GM18909 (cell line): ENCODE measurements around the gene S1PR2.
"Not testable (repeated sequence)": the region's sequence is repeated elsewhere in the genome, so short reads cannot be mapped to it uniquely, and the experiment has no call there.

Source experiments
- ATAC-seq: cut with Tn5 transposase; IDR thresholded peaks from one replicate; pipeline ENCODE4 v1.9.1; 2021; ENCODE audit warnings: mild to moderate bottlenecking; ENCODE audit not compliant: unreplicated experiment, poor library complexity

The S1PR2 gene

GRCh38 chr19:10226376-10227025 lies 4.6 kb downstream of the S1PR2 start:
- ATAC-seq, result no peak

- no peak for ATAC-seq
Measured at GRCh38 chr19:10226021-10226375, 5.1 kb downstream of the S1PR2 start.

DNA sequence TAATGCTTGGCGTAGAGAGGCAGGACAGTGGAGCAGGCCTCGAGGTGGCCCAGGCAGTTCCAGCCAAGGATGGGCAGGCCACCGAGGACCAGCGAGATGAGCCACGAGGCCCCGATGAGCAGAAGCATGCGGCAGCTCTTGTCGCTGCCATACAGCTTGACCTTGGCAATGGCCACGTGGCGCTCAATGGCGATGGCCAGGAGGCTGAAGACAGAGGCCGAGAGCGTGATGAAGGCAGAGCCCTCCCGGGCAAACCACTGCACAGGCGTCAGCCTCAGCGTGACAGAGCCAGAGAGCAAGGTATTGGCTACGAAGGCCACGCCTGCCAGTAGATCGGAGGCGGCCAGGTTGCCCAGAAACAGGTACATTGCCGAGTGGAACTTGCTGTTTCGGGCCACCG lies 6.8 kb downstream of the S1PR2 start:
- no peak for ATAC-seq

GRCh38 chr19:10223488-10224213 lies 7.5 kb downstream of the S1PR2 start:
- no peak for ATAC-seq

DNA sequence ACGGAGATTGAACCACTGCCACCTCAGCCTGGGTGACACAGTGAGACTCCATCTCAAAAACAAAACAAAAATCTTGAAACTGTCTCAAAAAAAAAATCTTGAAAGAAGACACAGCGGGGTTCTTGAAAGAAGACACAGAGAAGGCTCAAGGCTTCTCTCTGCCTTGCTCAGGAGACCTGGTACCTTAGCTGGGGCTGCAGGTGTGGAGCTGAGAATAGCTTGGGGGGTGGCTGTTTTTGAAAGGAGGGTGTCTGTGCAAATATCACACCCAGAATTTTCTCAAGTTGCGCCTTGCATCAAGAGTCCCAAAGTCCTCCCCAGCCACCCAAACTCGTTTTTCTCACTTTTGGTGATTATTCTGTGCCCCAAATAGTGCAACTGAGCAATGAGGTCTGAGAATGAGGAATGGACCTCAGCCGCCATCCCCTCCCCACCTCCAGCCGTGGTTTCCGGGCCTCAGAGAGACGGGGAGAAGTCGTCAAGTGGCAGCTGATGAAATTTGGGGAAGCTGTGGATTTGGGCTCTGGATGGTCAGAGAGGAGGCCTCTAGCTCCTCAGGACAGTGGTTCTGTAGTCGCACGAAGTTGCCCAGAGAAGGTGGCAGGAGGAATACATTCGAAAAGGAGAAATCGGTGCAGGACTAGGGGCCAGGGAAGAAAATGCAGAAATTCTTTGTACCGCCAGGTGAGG lies 8.8 kb downstream of the S1PR2 start:
- ATAC-seq, result no peak

DNA sequence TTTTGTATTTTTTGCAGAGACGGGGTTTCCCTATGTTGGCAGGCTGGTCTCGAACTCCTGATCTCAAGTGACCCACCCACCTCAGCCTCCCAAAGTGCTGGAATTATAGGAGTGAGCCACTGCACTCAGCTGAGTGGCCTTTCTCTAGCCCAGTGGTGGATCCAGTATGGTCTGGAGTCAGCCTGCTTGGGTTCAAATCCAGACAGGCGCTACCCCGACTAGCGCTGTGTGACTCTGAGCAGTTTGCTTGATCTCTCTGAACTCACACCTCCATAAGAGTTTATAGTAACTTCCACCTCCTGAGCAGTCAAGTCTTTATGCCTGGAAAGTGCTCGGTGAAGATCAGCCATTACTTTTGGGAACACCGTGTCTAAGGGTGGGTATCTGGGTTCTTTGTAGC lies 10.4 kb downstream of the S1PR2 start:
- ATAC-seq, result no peak

- ATAC-seq, result no peak
Measured at GRCh38 chr19:10219678-10220077, 11.5 kb downstream of the S1PR2 start.

- ATAC-seq, result no peak
Measured at GRCh38 chr19:10217085-10217484, 14.0 kb downstream of the S1PR2 start.

- ATAC-seq, result no peak
Measured at GRCh38 chr19:10214784-10215183, 16.3 kb downstream of the S1PR2 start.

DNA sequence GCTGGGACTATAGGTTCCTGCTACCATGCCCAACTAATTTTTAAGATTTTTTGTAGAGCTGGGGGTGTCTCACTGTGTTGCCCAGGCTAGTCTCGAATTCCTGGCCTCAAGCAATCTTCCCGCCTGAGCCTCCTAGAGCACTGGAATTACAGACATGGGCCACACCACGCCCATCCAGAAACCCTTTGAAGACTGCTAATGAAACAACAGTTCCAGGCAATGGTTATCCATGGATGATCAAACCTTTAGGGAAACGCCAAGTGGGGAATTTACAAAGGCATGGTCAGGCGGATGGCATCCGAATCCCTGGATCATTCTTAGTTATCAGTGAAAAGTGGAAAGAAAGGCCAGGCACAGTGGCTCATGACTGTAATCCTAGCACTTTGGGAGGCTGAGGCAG lies 19.4 kb downstream of the S1PR2 start:
- ATAC-seq, result no peak

- ATAC-seq, result no peak
Measured at GRCh38 chr19:10211061-10211460, 20.1 kb downstream of the S1PR2 start.

- no peak for ATAC-seq
Measured at GRCh38 chr19:10209315-10209714, 21.8 kb downstream of the S1PR2 start.

DNA sequence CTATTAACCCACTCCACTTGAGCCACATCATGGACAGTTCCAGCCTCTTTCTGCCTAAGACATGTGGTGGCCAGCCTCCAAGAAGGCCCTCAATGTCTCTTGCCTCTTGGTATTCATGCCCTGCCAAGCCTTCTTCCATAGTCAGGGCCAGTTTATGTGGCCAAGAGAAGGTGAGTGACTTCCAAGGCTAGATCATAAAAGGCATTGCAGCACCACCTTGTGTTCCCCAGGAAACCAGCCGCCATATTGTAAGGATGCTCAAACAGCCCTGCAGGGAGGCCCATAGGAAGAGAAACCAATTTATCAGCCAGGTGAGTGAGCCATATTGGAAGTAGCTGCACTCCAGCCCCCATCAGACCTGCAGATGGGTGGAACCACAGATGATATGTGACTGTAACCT lies 24.1 kb downstream of the S1PR2 start:
- no peak for ATAC-seq

DNA sequence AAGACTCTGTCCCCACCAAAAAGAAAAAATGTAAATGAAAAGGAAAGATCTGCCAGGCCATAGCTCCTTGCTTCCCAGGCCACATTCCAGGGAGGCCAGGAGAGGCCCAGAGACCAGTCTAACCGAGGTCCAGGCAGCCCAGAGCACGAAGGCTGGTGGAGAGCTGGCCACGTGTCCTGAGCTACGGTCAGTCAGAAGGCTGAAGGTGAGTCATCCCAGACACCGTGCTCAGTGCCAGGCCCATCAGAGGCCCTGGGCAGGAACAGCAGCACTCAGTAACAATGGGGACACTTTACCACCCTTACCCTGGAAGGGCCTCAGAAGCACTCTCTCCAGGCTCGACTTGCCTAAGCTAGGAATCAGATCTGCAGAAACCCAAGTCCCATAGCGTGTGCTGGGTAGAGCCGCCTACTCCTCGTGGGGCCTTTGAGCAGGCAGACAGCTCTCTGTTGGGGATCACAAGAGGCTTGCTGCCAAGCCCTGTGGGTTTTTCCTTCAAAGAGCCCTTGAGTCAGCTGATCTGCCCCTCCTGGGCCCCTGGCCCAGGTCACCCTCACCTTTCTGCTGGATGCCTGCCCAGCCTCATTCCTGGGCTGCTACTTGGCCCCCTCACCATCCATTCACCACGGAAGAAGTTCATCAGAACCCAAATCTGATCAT lies 24.8 kb downstream of the S1PR2 start:
- no peak for ATAC-seq

GRCh38 chr19:10205636-10206035 lies 25.5 kb downstream of the S1PR2 start:
- no peak for ATAC-seq

DNA sequence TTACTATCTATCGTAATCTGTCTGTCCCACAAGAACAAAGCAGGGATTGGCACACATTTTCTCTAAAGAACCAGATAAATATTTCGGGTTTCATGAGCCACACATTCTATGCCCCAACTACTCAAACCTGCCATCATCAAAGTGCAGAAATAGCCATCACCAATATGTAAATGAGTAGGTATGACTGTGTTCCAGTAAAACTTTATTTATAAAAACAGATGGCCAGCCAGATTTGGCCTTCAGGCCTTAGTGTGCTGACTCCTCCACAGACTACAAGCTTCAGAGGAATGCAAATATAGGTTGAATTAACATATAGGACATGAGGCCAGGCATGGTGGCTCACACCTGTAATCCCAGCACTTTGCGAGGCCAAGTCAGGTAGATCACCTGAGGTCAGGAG lies 27.4 kb downstream of the S1PR2 start:
- no peak for ATAC-seq

- ATAC-seq, result no peak
Measured at GRCh38 chr19:10201176-10201575, 30.0 kb downstream of the S1PR2 start.

DNA sequence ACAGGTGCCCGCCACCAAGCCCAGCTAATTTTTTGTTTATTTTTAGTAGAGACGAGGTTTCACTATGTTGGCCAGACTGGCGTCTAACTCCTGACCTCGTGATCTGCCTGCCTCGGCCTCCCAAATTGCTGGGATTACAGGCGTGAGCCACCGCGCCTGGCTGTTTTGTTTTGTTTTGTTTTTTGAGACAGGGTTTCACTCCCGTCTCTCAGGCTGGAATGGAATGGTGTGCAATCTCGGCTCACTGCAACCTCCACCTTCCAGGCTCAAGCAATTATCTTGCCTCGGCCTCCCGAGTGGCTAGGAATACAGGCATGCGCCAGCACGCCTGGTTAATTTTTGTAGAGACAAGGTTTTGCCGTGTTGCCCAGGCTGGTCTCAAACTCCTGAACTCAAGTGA lies 31.0 kb downstream of the S1PR2 start:
- ATAC-seq, result not testable (repeated sequence)

GRCh38 chr19:10198889-10199644 lies 32.1 kb downstream of the S1PR2 start:
- ATAC-seq, result not testable (repeated sequence)

DNA sequence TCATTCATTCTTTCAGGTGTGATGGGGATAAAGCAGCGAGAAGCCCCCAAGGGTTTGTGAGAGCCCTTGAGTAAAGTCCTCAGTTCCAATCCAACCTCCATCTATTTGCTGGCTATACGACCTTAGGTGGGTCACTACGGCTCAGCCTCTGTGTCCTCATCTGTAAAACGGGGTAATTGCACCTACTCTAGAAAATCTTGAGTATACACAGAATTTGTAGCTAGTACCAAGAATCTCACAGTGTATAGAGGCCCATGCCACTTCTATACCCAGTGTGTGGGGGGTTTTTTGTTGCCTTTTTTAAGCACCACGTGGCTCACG lies 36.0 kb downstream of the S1PR2 start:
- ATAC-seq, result no peak
